ENCODE results near the gene CPNE5.

GRCh38 chr6:36728289-36729160, 110.7 kb downstream of the CPNE5 start:
- no peak for TF ChIP-seq CTCF (IDR thresholded peaks at IDR 0.05)
- no peak for TF ChIP-seq POLR2A (IDR thresholded peaks at IDR 0.05)

Data from sigmoid colon (tissue), 3 donors.